ENCODE measurements around the gene WHAMM.
"Not testable (repeated sequence)": the region's sequence is repeated elsewhere in the genome, so short reads cannot be mapped to it uniquely, and the experiment has no call there.

The WHAMM gene

GRCh38 chr15:82839136-82839535 is 29.7 kb downstream of the WHAMM start:
- DNase-seq: no peak

GRCh38 chr15:82840166-82840565 is 30.7 kb downstream of the WHAMM start:
- DNase-seq: no peak

- DNase-seq: no peak
Measured at GRCh38 chr15:82843566-82843965, 34.1 kb downstream of the WHAMM start.

- DNase-seq: no peak
Measured at GRCh38 chr15:82845686-82846085, 36.3 kb downstream of the WHAMM start.

GRCh38 chr15:82846621-82847020 is 37.2 kb downstream of the WHAMM start:
- DNase-seq: no peak

- no peak for DNase-seq
Measured at GRCh38 chr15:82847703-82848102, 38.3 kb downstream of the WHAMM start.

- DNase-seq: no peak
Measured at GRCh38 chr15:82848241-82848993, 39.0 kb downstream of the WHAMM start.

GRCh38 chr15:82849556-82850512 is 40.4 kb downstream of the WHAMM start:
- DNase-seq: peak; percentile 68

GRCh38 chr15:82850731-82851130 is 41.3 kb downstream of the WHAMM start:
- DNase-seq: no peak

GRCh38 chr15:82851306-82851850 is 42.0 kb downstream of the WHAMM start:
- no peak for DNase-seq

GRCh38 chr15:82851981-82852511 is 42.6 kb downstream of the WHAMM start:
- no peak for DNase-seq

- no peak for DNase-seq
Measured at GRCh38 chr15:82852941-82853561, 43.6 kb downstream of the WHAMM start.

- no peak for DNase-seq
Measured at GRCh38 chr15:82854554-82854953, 45.1 kb downstream of the WHAMM start.

- DNase-seq: no peak
Measured at GRCh38 chr15:82855286-82856100, 46.1 kb downstream of the WHAMM start.

GRCh38 chr15:82856397-82857170 is 47.2 kb downstream of the WHAMM start:
- no peak for DNase-seq

- no peak for DNase-seq
Measured at GRCh38 chr15:82858932-82859331, 49.5 kb downstream of the WHAMM start.

GRCh38 chr15:82862886-82863285 is 53.5 kb downstream of the WHAMM start:
- DNase-seq: no peak

- no peak for DNase-seq
Measured at GRCh38 chr15:82864967-82865366, 55.5 kb downstream of the WHAMM start.

GRCh38 chr15:82865581-82865980 is 56.2 kb downstream of the WHAMM start:
- not testable (repeated sequence) for DNase-seq

GRCh38 chr15:82865981-82866380 is 56.6 kb downstream of the WHAMM start:
- not testable (repeated sequence) for DNase-seq

GRCh38 chr15:82870727-82871320 is 61.4 kb downstream of the WHAMM start:
- DNase-seq: no peak

Data from stimulated activated CD8-positive, alpha-beta memory T cell treated with anti-CD3 and anti-CD28 coated beads, Interleukin-4, amount 100 ng/mL, for 48 hours (primary cell).